Sigmoid colon (tissue), 4 donors: ENCODE results near the gene MET.

Experiments
- EP300 ChIP-seq, 4 donors: sonication (generic); formaldehyde crosslinking; IDR thresholded peaks; one replicate each; pipeline ENCODE4 v1.6.1; 2017; ENCODE audit warnings: antibody characterized with exemption in 4 of 4
- POLR2A ChIP-seq, 2 donors: fragments of 450-650 bp; IDR thresholded peaks; one replicate each; pipeline ENCODE4 v1.6.1; 2016; ENCODE audit warnings: antibody characterized with exemption in 2 of 2, mild to moderate bottlenecking in 2 of 2, moderate library complexity in 2 of 2
- POLR2AphosphoS5 ChIP-seq, 4 donors: sonication (generic); formaldehyde crosslinking; IDR thresholded peaks; one replicate each; pipeline ENCODE4 v1.6.1; 2017; ENCODE audit warnings: antibody characterized with exemption in 4 of 4
- TF ChIP-seq, protein P1 (sequence below), 4 experiments: fragments of 450-650 bp in 3 of 4; fragments of 200-600 bp in 1 of 4; IDR thresholded peaks; one replicate each; pipeline ENCODE4 v1.5.1; 2016 to 2019; ENCODE audit warnings: antibody characterized with exemption in 4 of 4, mild to moderate bottlenecking in 3 of 4, moderate library complexity in 2 of 4

- TF ChIP-seq EP300 (IDR thresholded peaks at IDR 0.05) (no peak), POLR2A (IDR thresholded peaks at IDR 0.05) (no peak), POLR2AphosphoS5 (IDR thresholded peaks at IDR 0.05) (no peak)
- TF ChIP-seq, protein P1, sequence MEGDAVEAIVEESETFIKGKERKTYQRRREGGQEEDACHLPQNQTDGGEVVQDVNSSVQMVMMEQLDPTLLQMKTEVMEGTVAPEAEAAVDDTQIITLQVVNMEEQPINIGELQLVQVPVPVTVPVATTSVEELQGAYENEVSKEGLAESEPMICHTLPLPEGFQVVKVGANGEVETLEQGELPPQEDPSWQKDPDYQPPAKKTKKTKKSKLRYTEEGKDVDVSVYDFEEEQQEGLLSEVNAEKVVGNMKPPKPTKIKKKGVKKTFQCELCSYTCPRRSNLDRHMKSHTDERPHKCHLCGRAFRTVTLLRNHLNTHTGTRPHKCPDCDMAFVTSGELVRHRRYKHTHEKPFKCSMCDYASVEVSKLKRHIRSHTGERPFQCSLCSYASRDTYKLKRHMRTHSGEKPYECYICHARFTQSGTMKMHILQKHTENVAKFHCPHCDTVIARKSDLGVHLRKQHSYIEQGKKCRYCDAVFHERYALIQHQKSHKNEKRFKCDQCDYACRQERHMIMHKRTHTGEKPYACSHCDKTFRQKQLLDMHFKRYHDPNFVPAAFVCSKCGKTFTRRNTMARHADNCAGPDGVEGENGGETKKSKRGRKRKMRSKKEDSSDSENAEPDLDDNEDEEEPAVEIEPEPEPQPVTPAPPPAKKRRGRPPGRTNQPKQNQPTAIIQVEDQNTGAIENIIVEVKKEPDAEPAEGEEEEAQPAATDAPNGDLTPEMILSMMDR (IDR thresholded peaks at IDR 0.05), result no peak
Observed at GRCh38 chr7:116797612-116798011, 125.6 kb downstream of the MET start.
